ENCODE results near the gene DMD.

Gene DMD

GRCh38 chrX:32447640-32448039, 763.7 kb downstream of the DMD start:
- no peak for TF ChIP-seq POLR2A (IDR thresholded peaks at IDR 0.05; ENCODE audit: extremely low read depth, insufficient read length)
- DNase-seq (ENCODE audit: low read depth), result no peak
- H3K4me3 ChIP-seq (ENCODE audit: low read depth, low read length), result no peak overlapping the region

- no peak overlapping the region for H3K4me3 ChIP-seq (ENCODE audit: low read depth, low read length)
- no peak for DNase-seq (ENCODE audit: low read depth)
- TF ChIP-seq POLR2A (IDR thresholded peaks at IDR 0.05; ENCODE audit: extremely low read depth, insufficient read length), result no peak
- TF ChIP-seq CTCF (IDR thresholded peaks at IDR 0.05; ENCODE audit: low read depth, low read length), result no peak
- no peak for TF ChIP-seq MAX (IDR thresholded peaks at IDR 0.05; ENCODE audit: low read depth, low read length)
Measured at GRCh38 chrX:32443841-32444240, 767.5 kb downstream of the DMD start.

GRCh38 chrX:32421266-32421665, 790.1 kb downstream of the DMD start:
- TF ChIP-seq CTCF (IDR thresholded peaks at IDR 0.05; ENCODE audit: low read depth, low read length), result no peak
- TF ChIP-seq POLR2A (IDR thresholded peaks at IDR 0.05; ENCODE audit: extremely low read depth, insufficient read length), result no peak
- no peak for TF ChIP-seq MAX (IDR thresholded peaks at IDR 0.05; ENCODE audit: low read depth, low read length)
- no peak for TF ChIP-seq MYC (IDR thresholded peaks at IDR 0.05; ENCODE audit: low read depth, low read length)
- H3K4me3 ChIP-seq (ENCODE audit: low read depth, low read length), result no peak overlapping the region
- DNase-seq (ENCODE audit: low read depth), result no peak

- no peak overlapping the region for H3K4me3 ChIP-seq (ENCODE audit: low read depth, low read length)
- peak; percentile 20 for DNase-seq (ENCODE audit: low read depth)
- no peak for TF ChIP-seq MYC (IDR thresholded peaks at IDR 0.05; ENCODE audit: low read depth, low read length)
- TF ChIP-seq CTCF (IDR thresholded peaks at IDR 0.05; ENCODE audit: low read depth, low read length), result no peak
- TF ChIP-seq MAX (IDR thresholded peaks at IDR 0.05; ENCODE audit: low read depth, low read length), result no peak
- TF ChIP-seq POLR2A (IDR thresholded peaks at IDR 0.05; ENCODE audit: extremely low read depth, insufficient read length), result no peak
Measured at GRCh38 chrX:32408389-32408788, 803.0 kb downstream of the DMD start.

GRCh38 chrX:32397562-32398216, 813.7 kb downstream of the DMD start:
- TF ChIP-seq MAX (IDR thresholded peaks at IDR 0.05; ENCODE audit: low read depth, low read length), result no peak
- no peak for TF ChIP-seq MYC (IDR thresholded peaks at IDR 0.05; ENCODE audit: low read depth, low read length)
- no peak for TF ChIP-seq CTCF (IDR thresholded peaks at IDR 0.05; ENCODE audit: low read depth, low read length)
- no peak for TF ChIP-seq POLR2A (IDR thresholded peaks at IDR 0.05; ENCODE audit: extremely low read depth, insufficient read length)
- DNase-seq (ENCODE audit: low read depth), result no peak
- no peak overlapping the region for H3K4me3 ChIP-seq (ENCODE audit: low read depth, low read length)

GRCh38 chrX:32395878-32396277, 815.5 kb downstream of the DMD start:
- no peak for DNase-seq (ENCODE audit: low read depth)
- TF ChIP-seq POLR2A (IDR thresholded peaks at IDR 0.05; ENCODE audit: extremely low read depth, insufficient read length), result no peak
- TF ChIP-seq CTCF (IDR thresholded peaks at IDR 0.05; ENCODE audit: low read depth, low read length), result no peak
- TF ChIP-seq MAX (IDR thresholded peaks at IDR 0.05; ENCODE audit: low read depth, low read length), result no peak
- TF ChIP-seq MYC (IDR thresholded peaks at IDR 0.05; ENCODE audit: low read depth, low read length), result no peak
- H3K4me3 ChIP-seq (ENCODE audit: low read depth, low read length), result no peak overlapping the region

All from NB4 (cell line).